Measurements from ENCODE around the gene GATB.

The GATB gene

DNA sequence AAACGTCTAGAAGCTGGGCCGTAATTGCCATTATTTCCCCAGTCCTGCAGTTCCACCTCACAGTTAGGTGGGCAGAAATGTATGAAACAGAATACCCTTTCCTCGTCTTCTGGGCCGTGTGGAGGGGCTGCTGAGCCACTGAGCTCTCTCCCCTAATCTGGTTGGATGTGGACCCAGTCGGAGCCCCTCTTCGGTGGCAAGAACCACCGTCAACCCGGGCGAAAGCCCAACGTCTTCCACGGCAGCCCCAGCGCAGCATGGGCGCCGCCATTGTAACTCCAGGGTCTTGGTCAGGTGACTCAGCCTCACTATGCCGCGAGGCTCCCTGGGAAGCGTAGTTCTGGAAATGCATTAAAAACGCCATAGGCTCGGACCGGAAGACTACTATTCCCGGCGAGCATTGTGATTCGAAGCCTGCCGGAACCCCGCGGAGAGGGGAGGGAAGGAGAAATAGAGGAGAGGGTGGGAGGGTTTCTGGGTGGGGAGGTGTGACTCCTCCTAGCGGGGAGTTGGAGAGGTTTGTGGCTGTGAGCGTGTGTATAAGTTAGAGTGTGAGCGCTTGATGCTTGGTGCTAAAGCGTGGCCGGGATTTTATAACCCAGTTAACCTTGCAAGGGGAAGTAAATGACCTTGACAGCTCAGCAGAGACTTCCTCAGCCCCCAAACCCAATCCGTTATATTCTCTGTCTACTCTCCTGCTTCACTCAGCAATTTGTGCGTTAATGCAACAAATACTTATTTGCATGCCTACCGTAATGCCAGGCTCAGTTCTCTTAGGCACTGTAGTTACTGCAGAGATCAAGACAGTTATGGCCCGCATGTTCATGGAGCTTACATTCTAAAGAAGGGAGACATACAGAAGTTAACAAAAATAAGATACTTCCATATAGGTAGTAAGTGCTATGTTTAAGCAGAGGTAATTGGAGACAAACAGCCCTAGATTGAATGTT lies at the start of gene GATB:
Gene GATB (minus strand): TSS at position 296 of the 950 bp plus-strand sequence. CDS start 25 bp downstream, at position 271.
- peak; percentile 97 for DNase-seq (ENCODE audit: low read depth, low spot score)

- no peak for DNase-seq (ENCODE audit: low read depth, low spot score)
These were observed 49.7 kb upstream of the GATB start for GRCh38 chr4:151810476-151810875.

DNA sequence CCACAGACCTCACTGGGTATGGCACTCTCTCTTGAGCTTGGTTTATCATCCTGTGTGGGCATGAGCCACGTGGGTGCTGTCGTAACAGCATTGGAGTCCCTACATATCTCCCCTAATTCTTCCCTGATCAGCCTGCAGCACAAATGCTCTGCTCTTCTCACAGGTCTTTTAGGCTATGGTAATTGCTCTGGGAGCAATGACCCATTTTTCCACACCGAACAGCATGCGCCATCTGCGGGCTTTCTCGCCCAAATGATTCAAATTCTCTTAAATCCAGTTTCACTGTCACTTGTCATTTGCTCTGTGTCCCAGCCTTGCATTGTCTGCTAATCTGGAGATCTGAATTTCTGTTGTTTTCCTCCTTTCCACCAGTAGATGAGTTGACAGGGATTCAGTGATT lies 48.9 kb upstream of the GATB start:
- no peak for DNase-seq (ENCODE audit: low read depth, low spot score)

DNA sequence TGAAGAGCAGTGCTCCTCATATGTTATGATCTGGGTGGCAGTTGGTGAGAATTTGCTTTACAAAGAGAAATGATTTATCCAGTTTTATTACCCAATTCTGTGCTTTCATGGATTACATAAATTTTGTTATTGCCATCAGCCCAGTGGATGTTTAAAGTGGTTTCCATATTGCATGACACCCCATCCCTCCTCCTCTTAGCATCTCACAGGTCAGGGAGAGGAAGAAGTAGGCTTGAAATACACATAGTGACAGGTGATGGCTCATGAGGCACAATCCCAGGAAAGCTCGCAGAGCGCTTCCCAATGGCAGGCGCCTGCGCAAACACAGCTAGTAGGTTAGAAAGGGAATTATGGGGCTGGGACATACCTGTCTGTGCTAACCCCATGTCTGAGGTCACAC lies 47.7 kb upstream of the GATB start:
- no peak for DNase-seq (ENCODE audit: low read depth, low spot score)

GRCh38 chr4:151808120-151808529 lies 47.3 kb upstream of the GATB start:
- DNase-seq (ENCODE audit: low read depth, low spot score): no peak

- no peak for DNase-seq (ENCODE audit: low read depth, low spot score)
These were observed 46.4 kb upstream of the GATB start for GRCh38 chr4:151807220-151807619.

GRCh38 chr4:151806511-151806927 lies 45.7 kb upstream of the GATB start:
- DNase-seq (ENCODE audit: low read depth, low spot score): peak; percentile 28

DNA sequence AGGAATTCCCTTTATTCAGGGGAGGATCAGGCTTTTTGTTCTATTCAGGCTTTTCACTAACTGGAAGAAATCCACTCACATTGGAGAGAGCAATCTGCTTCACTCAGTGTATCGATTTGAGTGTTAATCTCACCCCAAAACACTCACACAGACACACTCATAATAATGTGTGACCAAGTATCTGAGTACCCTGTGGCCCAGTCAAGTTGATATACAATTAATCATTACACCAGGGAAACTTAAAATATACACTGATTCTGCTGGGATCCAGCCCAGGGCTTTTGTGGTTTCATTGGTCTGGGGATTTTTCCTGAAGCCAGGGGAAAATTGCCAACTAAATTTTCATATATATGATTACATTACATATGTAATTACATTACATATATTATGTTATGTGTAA lies 44.0 kb upstream of the GATB start:
- no peak for DNase-seq (ENCODE audit: low read depth, low spot score)

GRCh38 chr4:151804086-151804630 lies 43.4 kb upstream of the GATB start:
- no peak for DNase-seq (ENCODE audit: low read depth, low spot score)

GRCh38 chr4:151803246-151803645 lies 42.4 kb upstream of the GATB start:
- DNase-seq (ENCODE audit: low read depth, low spot score): no peak

DNA sequence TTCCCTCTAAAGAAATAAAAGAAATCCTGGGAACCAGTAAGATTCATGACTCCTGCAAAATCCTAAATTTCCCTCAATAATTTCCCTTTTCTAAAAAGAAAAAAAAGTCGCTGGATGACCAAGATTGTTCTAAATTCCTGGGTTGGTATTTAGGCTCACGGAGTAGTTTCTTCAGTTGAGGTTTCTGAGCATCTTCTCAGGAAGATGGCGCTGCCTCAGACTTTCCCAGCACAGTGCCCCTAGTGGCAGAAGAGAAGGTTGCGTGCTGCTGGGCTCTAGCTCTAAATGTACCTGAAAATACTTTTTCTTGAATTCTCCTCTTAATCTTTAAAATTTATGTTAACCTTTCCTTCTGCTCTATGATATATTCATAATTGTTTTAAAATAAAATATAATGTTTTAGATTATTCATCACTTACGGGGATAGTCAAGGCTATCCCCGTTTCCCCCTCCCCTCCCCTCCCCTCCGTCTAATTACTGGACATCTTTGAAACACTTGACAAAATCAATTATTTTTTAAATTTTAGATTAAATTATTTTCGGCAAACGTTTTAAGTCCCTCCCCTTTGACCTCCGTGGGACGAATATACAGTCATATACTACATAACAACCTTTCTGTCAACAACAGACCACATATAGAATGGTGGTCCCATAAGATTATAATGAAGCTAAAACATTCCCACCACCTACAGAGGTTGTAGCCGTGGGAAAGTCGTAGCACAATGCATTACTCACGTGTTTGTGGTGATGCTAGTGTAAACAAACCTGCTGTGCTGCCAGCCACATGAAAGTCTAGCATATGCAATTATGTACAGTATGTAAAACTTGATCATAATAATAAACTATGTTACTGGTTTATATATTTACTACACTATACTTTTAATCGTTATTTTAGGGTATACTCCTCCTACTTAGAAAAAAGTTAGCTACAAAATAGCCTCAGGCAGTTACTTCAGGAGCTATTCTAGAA lies 41.0 kb upstream of the GATB start:
- peak; percentile 54 for DNase-seq (ENCODE audit: low read depth, low spot score)

DNA sequence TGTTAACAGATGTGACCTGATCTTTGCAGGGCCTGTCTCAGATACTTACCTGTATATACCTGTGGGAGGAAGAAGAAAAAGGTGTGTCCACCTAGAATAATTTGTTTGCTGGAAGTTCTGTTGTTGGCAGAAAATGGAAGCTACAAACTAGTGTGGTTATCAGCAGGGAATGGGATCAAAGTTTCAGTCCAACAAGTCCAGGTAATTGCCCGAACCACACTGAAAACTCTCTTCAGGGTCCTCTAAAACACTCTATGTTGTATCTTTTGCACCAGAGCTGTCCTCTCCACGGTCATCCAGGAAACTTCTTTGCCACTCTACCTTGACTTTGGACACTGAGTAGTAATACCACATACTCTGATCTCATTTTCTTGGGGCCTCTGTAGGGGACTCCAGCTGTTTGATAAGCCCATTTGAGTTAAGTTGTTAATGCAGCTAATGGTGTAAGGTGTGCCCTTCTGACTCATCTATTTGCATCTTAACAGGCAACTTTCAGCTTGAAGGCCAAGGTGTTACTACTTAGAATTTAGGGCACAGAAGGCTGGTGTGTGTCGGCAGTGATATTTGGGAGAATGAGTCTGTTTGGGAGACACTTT lies 38.7 kb upstream of the GATB start:
- DNase-seq (ENCODE audit: low read depth, low spot score): no peak

DNA sequence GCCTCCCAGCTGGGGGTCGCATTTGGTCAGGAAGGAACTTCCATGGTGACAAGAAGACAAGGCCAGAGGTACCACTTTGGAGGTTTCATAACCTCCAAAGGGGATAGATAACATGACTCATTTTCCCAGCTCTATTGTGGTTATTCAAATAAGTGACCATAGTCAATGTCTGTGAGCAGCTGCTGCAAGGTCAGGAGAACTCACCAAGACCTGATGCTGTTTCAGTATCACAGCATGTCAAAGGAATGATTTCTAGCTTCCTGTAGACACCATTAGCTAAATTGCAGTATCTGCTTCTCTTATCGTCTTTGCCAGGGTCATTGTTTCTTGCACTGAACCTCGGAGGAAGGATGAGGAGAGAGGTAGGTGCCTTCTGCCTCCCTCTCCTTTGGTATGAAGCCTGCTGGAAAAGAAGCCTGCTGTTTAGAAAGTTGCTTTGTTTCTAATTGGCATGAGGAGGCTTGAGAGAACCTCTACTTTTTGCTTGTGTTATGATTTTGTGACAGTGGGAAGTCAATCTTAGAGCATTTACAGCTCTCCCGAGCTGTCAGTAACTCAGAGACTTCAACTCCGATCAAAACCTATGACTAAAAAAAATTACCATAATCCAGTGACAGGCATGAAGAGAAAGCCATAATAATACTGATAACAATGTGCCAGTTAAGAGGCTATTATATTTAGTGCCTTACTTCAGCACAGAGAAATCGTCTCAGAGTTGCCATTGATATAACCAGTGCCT lies 38.0 kb upstream of the GATB start:
- DNase-seq (ENCODE audit: low read depth, low spot score): no peak

DNA sequence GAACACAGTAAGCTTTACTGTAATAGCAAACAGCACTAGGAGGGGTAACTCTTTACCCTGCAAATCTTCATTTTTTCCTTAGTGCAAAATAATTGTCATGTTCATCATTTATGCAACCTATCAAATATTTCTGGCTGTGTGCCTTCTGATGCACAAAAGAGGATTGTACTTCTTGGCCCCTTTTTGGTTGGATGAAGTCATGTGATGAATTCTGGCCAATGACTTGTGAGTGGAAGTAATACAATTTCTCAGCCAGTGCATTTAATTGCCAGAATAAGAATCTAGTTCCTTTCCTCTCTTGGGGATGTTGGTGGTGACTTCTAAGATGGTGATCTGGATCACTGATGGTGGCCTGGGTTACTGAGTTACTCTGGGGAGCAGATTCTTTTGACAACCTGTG lies 37.0 kb upstream of the GATB start:
- DNase-seq (ENCODE audit: low read depth, low spot score): no peak

DNA sequence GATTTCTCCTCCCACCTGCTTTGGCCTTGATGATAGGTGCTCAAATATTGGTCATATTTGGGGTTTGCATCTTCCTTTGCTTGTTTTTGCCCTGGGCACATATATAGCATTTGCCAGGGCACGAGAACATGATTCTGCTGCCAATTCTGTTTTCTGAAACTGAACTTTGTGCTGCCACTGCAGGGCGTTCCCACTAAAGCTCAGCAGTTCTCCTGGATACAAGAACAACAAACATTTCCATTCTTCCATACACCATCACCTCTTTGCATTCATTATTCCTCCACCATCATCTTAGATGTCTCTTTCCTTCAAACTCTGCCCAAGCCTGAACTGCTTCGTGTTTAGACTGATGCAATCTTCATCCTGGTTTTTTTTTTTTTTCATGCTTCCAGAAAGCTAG lies 36.3 kb upstream of the GATB start:
- no peak for DNase-seq (ENCODE audit: low read depth, low spot score)

- no peak for DNase-seq (ENCODE audit: low read depth, low spot score)
These were observed 35.3 kb upstream of the GATB start for GRCh38 chr4:151796106-151796505.

- no peak for DNase-seq (ENCODE audit: low read depth, low spot score)
These were observed 32.2 kb upstream of the GATB start for GRCh38 chr4:151792995-151793394.

DNA sequence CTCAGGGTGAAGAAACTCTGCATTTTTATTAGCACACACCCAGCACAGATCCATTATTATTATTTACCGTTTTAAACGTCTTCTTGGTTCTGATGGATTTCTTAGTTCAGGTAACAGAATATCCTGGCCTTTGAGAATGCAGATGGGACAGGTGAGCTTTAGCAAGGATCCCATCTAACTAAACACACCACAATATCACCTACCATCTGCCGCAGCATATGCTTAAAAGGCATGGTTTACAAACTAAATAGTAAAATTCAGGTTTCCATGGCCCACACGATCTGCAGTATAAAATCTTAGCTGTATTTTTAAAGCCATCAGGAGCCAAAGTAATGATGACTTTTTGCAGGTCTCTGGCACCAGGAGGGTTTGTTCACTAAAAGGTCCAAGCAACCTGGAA lies 31.7 kb upstream of the GATB start:
- no peak for DNase-seq (ENCODE audit: low read depth, low spot score)

GRCh38 chr4:151788021-151788420 lies 27.2 kb upstream of the GATB start:
- no peak for DNase-seq (ENCODE audit: low read depth, low spot score)

DNA sequence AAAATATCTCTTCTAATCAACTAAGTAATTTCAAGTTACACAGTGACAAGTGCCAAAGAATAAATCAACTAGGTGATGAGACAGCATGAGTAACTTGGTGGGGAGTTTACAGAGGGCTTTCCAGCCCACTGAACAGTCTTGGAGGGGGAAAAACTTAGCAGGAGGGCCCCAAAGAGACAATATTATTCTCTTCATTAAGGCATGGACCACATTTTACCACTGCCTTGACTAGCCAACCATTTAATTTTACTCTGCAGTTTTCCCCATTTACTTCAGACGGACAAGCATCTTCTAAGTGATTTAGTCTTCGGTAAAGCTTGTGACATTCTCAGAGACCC lies 25.3 kb upstream of the GATB start:
- DNase-seq (ENCODE audit: low read depth, low spot score): no peak
